Fibroblast of pulmonary artery (primary cell): ENCODE measurements around the gene GHR.

Source experiments
- DNase-seq: peaks from one replicate; pipeline ENCODE4 v3.0.0-alpha.2; 2010; ENCODE audit warnings: low read depth
- H3K4me3 ChIP-seq: replicated peaks from 2 replicates; pipeline ENCODE4 v1.5.1; 2011; ENCODE audit warnings: low read depth, mild to moderate bottlenecking, control low read depth, low read length, moderate library complexity
- TF ChIP-seq, protein P1 (sequence below): IDR thresholded peaks from 2 replicates; pipeline ENCODE4 v1.5.1; 2011; ENCODE audit warnings: mild to moderate bottlenecking, control low read depth, low read length, inconsistent platforms; ENCODE audit errors: missing control alignments

GHR gene

DNA sequence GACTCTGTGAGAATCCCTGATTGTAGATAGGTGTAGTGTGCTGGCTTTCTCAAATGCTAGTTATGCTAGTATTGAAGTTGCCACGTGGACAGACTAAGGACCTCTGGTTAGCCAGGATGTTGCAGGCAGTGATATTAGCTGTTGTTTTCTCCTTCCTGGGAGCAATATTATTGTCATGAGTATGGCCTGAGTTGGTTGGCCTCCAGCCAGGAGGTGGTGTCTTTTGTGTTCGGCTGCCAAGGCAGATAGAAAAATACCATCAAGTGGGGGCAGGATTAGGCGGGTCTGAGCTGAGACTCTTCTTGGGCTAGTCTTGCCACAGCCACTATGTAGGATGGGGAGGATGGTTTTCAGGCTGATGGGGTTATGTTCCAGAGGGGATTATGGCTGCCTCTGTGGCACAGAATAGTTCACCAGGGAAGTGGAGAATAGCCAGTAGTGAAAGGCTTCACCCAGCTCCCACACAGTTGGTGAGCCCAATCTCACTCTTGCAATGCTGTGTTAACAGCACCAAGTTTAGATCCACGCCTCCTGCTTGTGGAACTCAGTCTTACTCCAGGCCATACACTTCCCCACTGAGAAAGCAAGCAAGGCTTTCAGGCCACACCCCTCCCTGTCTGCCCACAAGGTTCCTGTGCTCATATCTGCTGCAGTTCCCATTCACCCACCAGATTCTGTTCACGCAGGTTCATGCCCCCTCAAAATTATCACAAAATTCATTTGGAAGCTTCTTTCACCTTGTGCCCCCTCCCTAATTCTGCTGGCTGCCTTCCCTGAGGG is 31.2 kb downstream of the GHR start:
- DNase-seq = no peak
- TF ChIP-seq, protein P1, sequence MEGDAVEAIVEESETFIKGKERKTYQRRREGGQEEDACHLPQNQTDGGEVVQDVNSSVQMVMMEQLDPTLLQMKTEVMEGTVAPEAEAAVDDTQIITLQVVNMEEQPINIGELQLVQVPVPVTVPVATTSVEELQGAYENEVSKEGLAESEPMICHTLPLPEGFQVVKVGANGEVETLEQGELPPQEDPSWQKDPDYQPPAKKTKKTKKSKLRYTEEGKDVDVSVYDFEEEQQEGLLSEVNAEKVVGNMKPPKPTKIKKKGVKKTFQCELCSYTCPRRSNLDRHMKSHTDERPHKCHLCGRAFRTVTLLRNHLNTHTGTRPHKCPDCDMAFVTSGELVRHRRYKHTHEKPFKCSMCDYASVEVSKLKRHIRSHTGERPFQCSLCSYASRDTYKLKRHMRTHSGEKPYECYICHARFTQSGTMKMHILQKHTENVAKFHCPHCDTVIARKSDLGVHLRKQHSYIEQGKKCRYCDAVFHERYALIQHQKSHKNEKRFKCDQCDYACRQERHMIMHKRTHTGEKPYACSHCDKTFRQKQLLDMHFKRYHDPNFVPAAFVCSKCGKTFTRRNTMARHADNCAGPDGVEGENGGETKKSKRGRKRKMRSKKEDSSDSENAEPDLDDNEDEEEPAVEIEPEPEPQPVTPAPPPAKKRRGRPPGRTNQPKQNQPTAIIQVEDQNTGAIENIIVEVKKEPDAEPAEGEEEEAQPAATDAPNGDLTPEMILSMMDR = no peak
- H3K4me3 ChIP-seq = no peak overlapping the region

- no peak for DNase-seq
- TF ChIP-seq, protein P1 = no peak
- no peak overlapping the region for H3K4me3 ChIP-seq
Measured at GRCh38 chr5:42461033-42461432, 37.8 kb downstream of the GHR start.

DNA sequence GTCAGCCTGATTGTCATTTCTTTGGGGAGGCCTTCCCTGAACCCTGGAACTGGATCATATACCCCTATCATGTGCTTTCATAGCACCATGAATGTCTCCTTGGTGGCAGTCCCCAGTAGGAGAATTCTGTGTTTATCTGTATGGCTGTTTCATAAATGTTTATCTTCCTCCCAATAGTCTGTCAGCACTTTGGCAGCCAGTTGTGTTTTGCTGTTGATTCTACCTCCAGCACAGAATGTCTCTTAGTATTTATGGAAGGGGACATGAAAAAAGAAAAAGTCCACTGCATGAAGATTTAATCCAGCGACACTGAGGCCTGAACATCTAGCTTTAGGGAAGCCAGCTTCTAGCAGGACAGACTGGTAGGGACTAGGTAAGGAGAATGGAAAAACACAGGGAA is 38.3 kb downstream of the GHR start:
- no peak overlapping the region for H3K4me3 ChIP-seq
- TF ChIP-seq, protein P1 = no peak
- DNase-seq = no peak

- H3K4me3 ChIP-seq = no peak overlapping the region
- DNase-seq = no peak
- TF ChIP-seq, protein P1 = no peak
Measured at GRCh38 chr5:42462083-42462482, 38.8 kb downstream of the GHR start.

- TF ChIP-seq, protein P1 = no peak
- no peak overlapping the region for H3K4me3 ChIP-seq
- DNase-seq = no peak
Measured at GRCh38 chr5:42467572-42467971, 44.3 kb downstream of the GHR start.

DNA sequence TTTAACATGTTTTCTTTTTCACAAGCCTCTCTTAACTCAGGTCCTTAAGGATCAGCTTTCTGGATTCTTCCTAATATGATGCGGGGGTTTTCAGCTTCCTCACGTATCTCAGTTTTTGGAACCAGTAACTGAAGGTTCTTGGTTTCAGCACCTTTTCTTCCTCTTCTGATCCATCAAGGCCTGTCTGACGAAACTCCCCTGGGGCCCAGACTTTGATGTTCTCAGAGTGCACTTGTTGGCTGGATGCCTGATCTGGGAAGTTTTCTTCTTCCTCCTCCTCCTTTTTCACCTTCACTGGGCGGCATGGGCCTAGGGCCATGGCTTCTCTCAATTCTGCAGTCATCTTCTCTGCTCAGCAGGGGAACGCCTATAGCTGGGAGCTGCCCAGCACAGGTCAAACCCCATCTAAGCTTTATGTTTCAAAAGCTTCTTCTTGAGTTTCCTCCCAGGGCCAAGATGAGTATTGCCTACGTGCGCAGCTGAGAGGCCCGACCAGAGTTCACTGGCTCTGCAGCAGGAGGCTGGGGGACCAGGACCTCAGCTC is 44.8 kb downstream of the GHR start:
- no peak overlapping the region for H3K4me3 ChIP-seq
- DNase-seq = no peak
- TF ChIP-seq, protein P1 = no peak
